Astrocyte (in vitro differentiated cells and primary cell): ENCODE measurements around the gene PPP1R1A.

ENCODE experiments used
- CTCF ChIP-seq: IDR thresholded peaks from 2 replicates; pipeline ENCODE4 v1.5.1; 2011; ENCODE audit warnings: low read depth, mild to moderate bottlenecking, inconsistent platforms, low read length, moderate library complexity; ENCODE audit not compliant: insufficient read depth
- EZH2 ChIP-seq: IDR thresholded peaks from 2 replicates; pipeline ENCODE4 v1.6.1; 2012; ENCODE audit warnings: mild to moderate bottlenecking, low read length, inconsistent platforms; ENCODE audit not compliant: insufficient read depth

- TF ChIP-seq CTCF: no peak
- TF ChIP-seq EZH2: no peak
Measured at GRCh38 chr12:54572881-54573280, 15.6 kb downstream of the PPP1R1A start.
